Esophagus squamous epithelium (tissue), 5 donors: ENCODE results near the gene ANXA9. TPM values are rescaled to one million over a fixed set of nuclear protein-coding genes. Genes with fewer than 3 reads are reported as not detected.
A peak's percentile ranks its signal among the peaks of the same experiment; 100 is the strongest.

Source experiments
- DNase-seq: peaks from one replicate; lab custom pipeline; 2025; lab: John Stamatoyannopoulos, UW
- H3K27ac ChIP-seq, 4 donors: fragments of 200-600 bp; sonication (generic); one replicate each; pipeline ENCODE4 v1.5.1; 2016 to 2019; ENCODE audit warnings: mild to moderate bottlenecking in 1 of 4
- H3K27me3 ChIP-seq, 4 donors: fragments of 200-600 bp; sonication (generic); 1 replicate in 3 of 4; 2 replicates in 1 of 4; pipeline versions ENCODE4 v1.5.1 to v1.6.0; 2017 to 2021; ENCODE audit warnings: antibody characterized with exemption in 1 of 4
- H3K36me3 ChIP-seq, 3 donors: fragments of 200-600 bp; sonication (generic); one replicate each; pipeline ENCODE4 v1.5.1; 2016 to 2019
- H3K4me1 ChIP-seq, 3 donors: fragments of 200-600 bp; sonication (generic); one replicate each; pipeline ENCODE4 v1.5.1; 2017 to 2019
- H3K4me3 ChIP-seq, 4 donors: fragments of 200-600 bp; sonication (generic); 1 replicate in 3 of 4; 2 replicates in 1 of 4; pipeline ENCODE4 v1.5.1; 2016 to 2019; ENCODE audit warnings: mild to moderate bottlenecking in 2 of 4, moderate library complexity in 1 of 4
- H3K9me3 ChIP-seq, 3 donors: fragments of 200-600 bp; sonication (generic); one replicate each; pipeline ENCODE4 v1.5.1; 2016 to 2019
- POLR2A ChIP-seq, 4 donors: fragments of 450-650 bp; IDR thresholded peaks; one replicate each; pipeline ENCODE4 v1.6.1; 2017; ENCODE audit warnings: antibody characterized with exemption in 4 of 4, mild to moderate bottlenecking in 4 of 4, moderate library complexity in 3 of 4
- WGBS, 2 donors: methylation state at CpG; one replicate each; pipeline ENCODE4 v1.1.5; 2018; 5-methylcytosine and 5-hydroxymethylcytosine counted together
- intact Hi-C: fragments of 100-400 bp; cut with DNase I; formaldehyde crosslinking; loops from one replicate; pipeline ENCODE4 v1.15.0; 2022
- total RNA-seq, 4 donors: library from RNA; depleted of rRNA; stranded (reverse); fragments of >200 nt; gene quantifications; one replicate each; pipeline ENCODE4 v1.1.0, GENCODE V29; 2016
- TF ChIP-seq, protein P1 (sequence below), 6 experiments: fragments of 450-650 bp in 4 of 6; fragments of 200-600 bp in 2 of 6; sonication (generic) in 2 of 6; IDR thresholded peaks; one replicate each; pipeline ENCODE4 v1.5.1; 2016 to 2019; ENCODE audit warnings: antibody characterized with exemption in 6 of 6, mild to moderate bottlenecking in 4 of 6, moderate library complexity in 4 of 6
- donor health status: DM: yes; HTN: yes; CAD: no.

The ANXA9 gene
- total RNA-seq, 4 donors from 2014 or later = 1.2 to 7.8 (median 4.4) TPM

DNA sequence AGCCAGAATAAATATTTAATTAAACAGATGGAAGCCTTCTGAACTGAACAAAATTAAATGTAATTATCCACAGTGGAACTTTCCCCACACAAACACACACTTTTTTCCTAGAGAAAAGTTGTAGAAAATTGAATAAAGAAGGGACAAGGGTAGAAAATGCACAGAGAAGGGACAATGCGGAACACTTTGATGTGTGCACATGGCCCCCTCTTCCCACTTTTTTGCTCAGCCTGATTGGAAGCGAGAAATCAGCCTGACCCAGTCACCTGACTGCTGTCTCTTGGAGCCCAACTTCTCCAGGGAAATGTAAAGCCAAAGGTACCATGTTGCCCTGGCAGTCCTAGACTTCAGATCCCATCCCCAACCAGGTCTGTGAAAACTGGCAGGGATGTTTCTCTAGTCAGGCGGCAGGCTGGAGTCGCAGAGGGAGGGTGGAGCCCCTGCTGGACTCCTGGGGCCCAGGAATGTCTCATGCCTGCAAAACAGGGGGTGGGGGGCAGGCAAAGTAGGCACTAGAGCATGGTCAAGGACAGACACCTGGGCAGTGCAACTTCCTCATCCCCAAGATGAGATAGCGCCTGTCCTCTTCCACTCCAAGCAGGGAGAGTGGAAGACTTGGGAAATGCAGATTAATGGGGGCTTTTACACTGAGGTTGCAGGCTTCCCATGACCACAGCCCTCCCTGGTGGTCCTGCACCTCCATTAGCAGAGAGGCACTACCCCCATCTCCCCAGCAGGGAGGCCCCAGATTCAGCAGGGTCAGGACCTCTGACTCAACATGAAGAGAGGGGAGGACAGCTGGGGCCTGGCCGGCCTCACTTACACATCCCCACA is 10.3 kb upstream of the ANXA9 start:
- WGBS, 2 donors = 81 to 85% methylated on average over 2 to 3 of the region's 6 CpGs
- intact Hi-C loops = no loop called here
- Histone ChIP-seq H3K9me3 (no peaks in the 10 kb centered on the region), H3K4me3 (peak overlapping the region in 2 of 4 donors; percentile 83 to 88), H3K4me1 (peaks cover 28 to 64% (median 41%) of the 10 kb centered on the region in 3 donors), H3K27ac (peak overlapping the region; percentile 7 to 96 (median 94)), H3K27me3 (no peaks in the 10 kb centered on the region), H3K36me3 (peaks cover 16 to 22% (median 20%) of the 10 kb centered on the region in 3 donors)
- DNase-seq = no peak
- no peak for TF ChIP-seq POLR2A (IDR thresholded peaks at IDR 0.05)
- TF ChIP-seq, protein P1, sequence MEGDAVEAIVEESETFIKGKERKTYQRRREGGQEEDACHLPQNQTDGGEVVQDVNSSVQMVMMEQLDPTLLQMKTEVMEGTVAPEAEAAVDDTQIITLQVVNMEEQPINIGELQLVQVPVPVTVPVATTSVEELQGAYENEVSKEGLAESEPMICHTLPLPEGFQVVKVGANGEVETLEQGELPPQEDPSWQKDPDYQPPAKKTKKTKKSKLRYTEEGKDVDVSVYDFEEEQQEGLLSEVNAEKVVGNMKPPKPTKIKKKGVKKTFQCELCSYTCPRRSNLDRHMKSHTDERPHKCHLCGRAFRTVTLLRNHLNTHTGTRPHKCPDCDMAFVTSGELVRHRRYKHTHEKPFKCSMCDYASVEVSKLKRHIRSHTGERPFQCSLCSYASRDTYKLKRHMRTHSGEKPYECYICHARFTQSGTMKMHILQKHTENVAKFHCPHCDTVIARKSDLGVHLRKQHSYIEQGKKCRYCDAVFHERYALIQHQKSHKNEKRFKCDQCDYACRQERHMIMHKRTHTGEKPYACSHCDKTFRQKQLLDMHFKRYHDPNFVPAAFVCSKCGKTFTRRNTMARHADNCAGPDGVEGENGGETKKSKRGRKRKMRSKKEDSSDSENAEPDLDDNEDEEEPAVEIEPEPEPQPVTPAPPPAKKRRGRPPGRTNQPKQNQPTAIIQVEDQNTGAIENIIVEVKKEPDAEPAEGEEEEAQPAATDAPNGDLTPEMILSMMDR (IDR thresholded peaks at IDR 0.05) = no peak

DNA sequence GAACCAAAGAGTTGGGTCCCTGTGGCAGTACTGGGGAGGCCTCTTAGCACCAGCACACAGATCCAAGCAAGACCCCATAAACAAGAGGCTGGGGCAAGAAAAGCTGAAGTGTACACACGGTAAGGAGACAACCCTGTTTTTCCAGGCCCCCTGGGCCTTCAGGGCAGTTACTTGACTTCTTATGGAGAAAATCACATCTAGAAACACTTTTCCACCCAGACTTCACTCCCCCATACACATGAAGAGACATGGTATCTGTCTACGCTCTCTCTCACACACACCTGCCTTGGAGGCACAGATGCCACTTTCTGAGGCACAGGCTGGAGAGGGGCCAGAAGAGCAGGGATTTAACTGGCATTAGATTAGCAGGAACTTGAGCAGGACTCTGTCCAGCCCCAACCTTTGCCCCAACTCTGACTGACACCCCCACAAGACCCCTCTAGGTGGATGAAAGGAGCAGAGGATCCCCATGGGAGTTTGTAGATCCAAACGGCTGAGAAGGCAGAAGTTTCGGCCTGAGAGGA is 9.6 kb upstream of the ANXA9 start:
- H3K36me3 ChIP-seq = peaks cover 9 to 15% (median 13%) of the 10 kb centered on the region in 3 donors
- 38 to 66% methylated on average over 4 of the region's 4 CpGs for WGBS, 2 donors
- intact Hi-C loops = no loop called here
- peak overlapping the region in 3 of 4 donors; percentile 83 to 88 (median 84) for H3K4me3 ChIP-seq
- no peak for DNase-seq
- peak overlapping the region; percentile 7 to 96 (median 94) for H3K27ac ChIP-seq
- no peaks in the 10 kb centered on the region for H3K27me3 ChIP-seq
- no peaks in the 10 kb centered on the region for H3K9me3 ChIP-seq
- TF ChIP-seq, protein P1 (IDR thresholded peaks at IDR 0.05) = no peak
- TF ChIP-seq POLR2A (IDR thresholded peaks at IDR 0.05) = no peak
- H3K4me1 ChIP-seq = peaks cover 35 to 70% (median 48%) of the 10 kb centered on the region in 3 donors

DNA sequence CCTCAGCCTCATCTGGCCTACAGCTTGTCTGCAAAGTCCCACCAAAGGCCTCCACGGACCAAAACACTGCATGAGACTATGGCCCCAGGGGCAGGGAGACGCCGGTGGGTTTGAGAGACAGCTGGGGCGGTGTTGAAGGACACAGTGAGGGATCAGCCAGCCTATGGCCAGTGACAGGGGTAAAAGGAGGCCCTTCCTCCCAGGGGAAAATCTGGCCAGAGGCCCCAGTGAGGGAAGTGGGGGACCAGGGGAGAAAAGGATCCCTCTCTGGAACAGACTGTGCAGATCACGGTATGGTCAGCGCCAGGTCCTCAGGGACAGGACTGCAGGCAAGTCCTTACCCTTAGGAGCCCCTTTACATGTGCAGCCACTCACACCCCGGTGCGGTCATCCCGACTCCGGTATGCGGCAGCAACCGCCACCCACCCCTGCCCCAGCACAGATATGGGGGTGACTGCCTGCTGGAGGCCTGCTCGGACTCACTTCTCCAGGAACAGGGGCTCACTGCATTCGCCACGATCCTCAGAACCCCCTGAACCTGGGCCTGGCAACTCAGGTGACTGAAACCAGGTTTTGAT is 8.7 kb upstream of the ANXA9 start:
- no peak for DNase-seq
- TF ChIP-seq, protein P1 (IDR thresholded peaks at IDR 0.05) = no peak
- no peak for TF ChIP-seq POLR2A (IDR thresholded peaks at IDR 0.05)
- H3K27me3 ChIP-seq = no peaks in the 10 kb centered on the region
- H3K4me3 ChIP-seq = peak overlapping the region; percentile 74 to 88 (median 84)
- H3K36me3 ChIP-seq = peaks cover under 1 to 6% (median 6%) of the 10 kb centered on the region in 3 donors
- 14 to 20% methylated on average over 10 to 11 of the region's 15 CpGs for WGBS, 2 donors
- no peaks in the 10 kb centered on the region for H3K9me3 ChIP-seq
- peaks cover 36 to 79% (median 56%) of the 10 kb centered on the region in 3 donors for H3K4me1 ChIP-seq
- intact Hi-C loops = no loop called here
- peak overlapping the region; percentile 86 to 96 (median 94) for H3K27ac ChIP-seq

DNA sequence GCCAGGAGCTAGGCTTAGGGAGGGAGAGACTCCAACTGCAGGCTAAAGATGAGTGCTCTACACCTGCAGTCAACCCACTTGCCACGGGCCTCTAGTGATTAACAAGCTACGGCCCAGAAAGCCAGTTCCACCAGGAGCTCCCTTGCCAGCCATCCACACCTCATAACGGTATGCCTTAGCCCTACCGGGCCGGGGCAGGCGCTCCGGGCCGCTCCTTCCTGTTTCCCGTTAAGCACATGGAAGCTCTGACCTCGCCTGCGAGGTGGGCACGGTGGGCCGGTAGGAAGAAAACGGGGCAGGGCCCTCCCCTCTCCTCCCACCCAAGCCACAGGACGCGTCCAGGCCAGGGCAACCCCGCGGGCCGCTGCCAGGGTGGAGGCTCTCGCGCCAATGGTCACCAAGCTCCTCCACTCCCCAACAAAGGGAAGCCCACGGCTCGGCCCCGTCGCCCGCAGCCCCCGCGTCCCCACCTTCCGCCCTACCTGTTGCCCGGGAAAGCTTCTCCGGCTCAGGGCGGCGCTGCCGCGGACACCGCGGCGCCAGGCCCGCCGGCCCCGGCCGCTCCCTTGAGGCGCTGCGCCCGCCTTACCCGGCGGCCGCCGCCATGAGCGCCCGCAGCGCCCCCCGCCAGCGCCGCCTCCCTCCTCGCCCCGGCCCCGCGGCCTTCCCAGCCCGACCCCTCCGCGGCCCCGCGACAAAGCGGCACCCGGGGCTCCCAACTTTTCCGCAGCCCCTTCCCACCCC is 8.1 kb upstream of the ANXA9 start:
- intact Hi-C loops = no loop called here
- Histone ChIP-seq H3K4me3 (peak overlapping the region; percentile 74 to 88 (median 84)), H3K27me3 (no peaks in the 10 kb centered on the region), H3K36me3 (no peaks in the 10 kb centered on the region), H3K27ac (peak overlapping the region; percentile 86 to 96 (median 94)), H3K9me3 (no peaks in the 10 kb centered on the region), H3K4me1 (peaks cover 37 to 86% (median 56%) of the 10 kb centered on the region in 3 donors)
- TF ChIP-seq, protein P1 (IDR thresholded peaks at IDR 0.05) = no peak
- TF ChIP-seq POLR2A (IDR thresholded peaks at IDR 0.05) = no peak
- DNase-seq = no peak
- 0 to 4% methylated on average over 5 to 14 of the region's 67 CpGs for WGBS, 2 donors
